ENCODE data around the gene UBR4.

The UBR4 gene

DNA sequence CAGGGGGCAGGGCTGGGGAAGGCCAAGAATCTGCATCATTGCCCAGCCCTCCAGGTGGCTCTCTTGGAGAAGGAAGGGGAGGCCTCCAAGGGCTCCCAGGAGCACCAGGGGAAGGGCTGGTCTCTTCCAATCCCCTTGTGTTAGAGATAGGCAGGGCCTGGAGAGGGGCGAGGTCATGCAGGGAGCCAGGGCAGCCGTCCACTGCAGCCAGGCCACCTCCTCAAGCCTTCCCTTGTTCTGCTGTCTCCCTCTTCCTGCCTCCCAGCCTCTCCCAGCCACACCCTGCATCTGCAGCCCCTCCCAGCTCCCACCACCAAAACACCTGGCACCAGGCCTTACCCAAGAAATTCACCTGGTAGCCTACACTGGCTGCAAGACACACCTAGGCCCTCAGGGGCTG lies 148.3 kb downstream of the UBR4 start:
- Histone ChIP-seq H2AFZ (no peak overlapping the region), H3K27me3 (ENCODE audit: control insufficient read depth, insufficient read depth, low read length) (no peaks in the 10 kb centered on the region), H3K9ac (no peak overlapping the region), H3K27ac (no peak overlapping the region), H3K36me3 (ENCODE audit: control insufficient read depth, insufficient read depth, low read length) (no peaks in the 10 kb centered on the region), H3K4me2 (ENCODE audit: low read length) (no peak overlapping the region), H3K4me1 (no peaks in the 10 kb centered on the region), H3K79me2 (no peaks in the 10 kb centered on the region), H3K4me3 (ENCODE audit: low read depth, low read length) (no peak overlapping the region), H3K9me3 (ENCODE audit: control insufficient read depth, low read length) (no peaks in the 10 kb centered on the region)
- TF ChIP-seq, protein P1, sequence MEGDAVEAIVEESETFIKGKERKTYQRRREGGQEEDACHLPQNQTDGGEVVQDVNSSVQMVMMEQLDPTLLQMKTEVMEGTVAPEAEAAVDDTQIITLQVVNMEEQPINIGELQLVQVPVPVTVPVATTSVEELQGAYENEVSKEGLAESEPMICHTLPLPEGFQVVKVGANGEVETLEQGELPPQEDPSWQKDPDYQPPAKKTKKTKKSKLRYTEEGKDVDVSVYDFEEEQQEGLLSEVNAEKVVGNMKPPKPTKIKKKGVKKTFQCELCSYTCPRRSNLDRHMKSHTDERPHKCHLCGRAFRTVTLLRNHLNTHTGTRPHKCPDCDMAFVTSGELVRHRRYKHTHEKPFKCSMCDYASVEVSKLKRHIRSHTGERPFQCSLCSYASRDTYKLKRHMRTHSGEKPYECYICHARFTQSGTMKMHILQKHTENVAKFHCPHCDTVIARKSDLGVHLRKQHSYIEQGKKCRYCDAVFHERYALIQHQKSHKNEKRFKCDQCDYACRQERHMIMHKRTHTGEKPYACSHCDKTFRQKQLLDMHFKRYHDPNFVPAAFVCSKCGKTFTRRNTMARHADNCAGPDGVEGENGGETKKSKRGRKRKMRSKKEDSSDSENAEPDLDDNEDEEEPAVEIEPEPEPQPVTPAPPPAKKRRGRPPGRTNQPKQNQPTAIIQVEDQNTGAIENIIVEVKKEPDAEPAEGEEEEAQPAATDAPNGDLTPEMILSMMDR (IDR thresholded peaks at IDR 0.05) = no peak

DNA sequence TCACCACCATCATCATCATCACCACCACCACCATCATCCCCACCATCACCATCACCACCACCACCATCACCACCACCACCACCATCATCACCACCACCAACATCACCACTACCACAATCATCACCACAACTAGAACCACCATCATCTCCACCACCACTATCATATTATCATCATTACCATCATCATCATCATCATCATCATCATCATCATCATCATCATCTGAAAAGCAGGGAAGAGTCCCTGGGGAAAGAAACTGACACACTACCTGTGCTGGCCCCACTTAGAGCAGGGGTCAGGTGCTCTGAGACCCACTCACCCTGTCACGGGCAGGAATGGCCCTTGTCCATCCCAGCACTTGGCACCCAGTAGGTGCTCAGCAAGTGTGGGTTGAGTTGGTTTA lies 148.7 kb downstream of the UBR4 start:
- Histone ChIP-seq H3K27ac (no peak overlapping the region), H3K36me3 (ENCODE audit: control insufficient read depth, insufficient read depth, low read length) (no peaks in the 10 kb centered on the region), H3K27me3 (ENCODE audit: control insufficient read depth, insufficient read depth, low read length) (no peaks in the 10 kb centered on the region), H3K4me1 (no peaks in the 10 kb centered on the region), H2AFZ (no peak overlapping the region), H3K9ac (no peak overlapping the region), H3K9me3 (ENCODE audit: control insufficient read depth, low read length) (no peaks in the 10 kb centered on the region), H3K79me2 (no peaks in the 10 kb centered on the region), H3K4me2 (ENCODE audit: low read length) (no peak overlapping the region), H3K4me3 (ENCODE audit: low read depth, low read length) (no peak overlapping the region)
- TF ChIP-seq, protein P1 (IDR thresholded peaks at IDR 0.05) = no peak

DNA sequence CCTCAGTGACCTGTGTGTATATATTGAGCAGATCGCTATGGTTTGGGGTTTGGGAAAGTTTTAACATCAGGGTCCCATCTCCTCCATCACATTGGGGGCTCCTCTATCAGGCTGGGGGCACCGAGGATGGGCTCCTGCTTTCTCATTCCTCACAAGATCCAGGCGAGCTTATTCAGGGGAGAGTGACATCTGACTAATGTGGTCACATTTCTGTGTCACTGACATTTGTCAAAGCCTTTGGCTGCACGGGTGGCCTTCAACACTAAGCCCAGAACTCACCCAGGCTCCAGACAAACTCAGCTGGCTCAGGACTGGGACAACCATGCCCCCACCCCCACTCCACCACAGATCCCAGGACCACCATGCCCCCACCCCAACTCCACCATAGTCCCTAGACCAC lies 150.3 kb downstream of the UBR4 start:
- H3K9ac ChIP-seq = no peak overlapping the region
- TF ChIP-seq, protein P1 (IDR thresholded peaks at IDR 0.05) = no peak
- no peak overlapping the region for H3K4me2 ChIP-seq (ENCODE audit: low read length)
- no peaks in the 10 kb centered on the region for H3K27me3 ChIP-seq (ENCODE audit: control insufficient read depth, insufficient read depth, low read length)
- H3K36me3 ChIP-seq (ENCODE audit: control insufficient read depth, insufficient read depth, low read length) = no peaks in the 10 kb centered on the region
- no peak overlapping the region for H2AFZ ChIP-seq
- H3K27ac ChIP-seq = no peak overlapping the region
- H3K79me2 ChIP-seq = no peaks in the 10 kb centered on the region
- no peaks in the 10 kb centered on the region for H3K4me1 ChIP-seq
- H3K9me3 ChIP-seq (ENCODE audit: control insufficient read depth, low read length) = no peaks in the 10 kb centered on the region
- no peak overlapping the region for H3K4me3 ChIP-seq (ENCODE audit: low read depth, low read length)

DNA sequence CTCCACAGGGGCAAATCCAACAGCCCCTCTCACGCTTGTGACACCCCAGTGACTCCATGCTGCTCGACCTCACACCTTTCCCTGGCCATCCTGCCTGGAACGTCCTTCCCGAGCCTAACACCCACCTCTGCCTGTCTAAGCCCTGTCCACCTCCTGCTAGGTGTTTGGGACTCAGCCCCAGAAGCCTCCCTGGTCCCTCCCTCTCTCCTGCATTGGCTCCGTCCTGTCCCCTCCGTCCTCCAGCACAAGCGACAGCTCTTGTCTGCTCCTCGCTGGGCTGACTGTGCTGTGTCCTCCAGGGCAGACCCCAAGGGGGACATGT lies 151.6 kb downstream of the UBR4 start:
- TF ChIP-seq, protein P1 (IDR thresholded peaks at IDR 0.05) = no peak
- no peaks in the 10 kb centered on the region for H3K4me1 ChIP-seq
- no peaks in the 10 kb centered on the region for H3K36me3 ChIP-seq (ENCODE audit: control insufficient read depth, insufficient read depth, low read length)
- H2AFZ ChIP-seq = no peak overlapping the region
- H3K4me3 ChIP-seq (ENCODE audit: low read depth, low read length) = no peak overlapping the region
- H3K79me2 ChIP-seq = no peaks in the 10 kb centered on the region
- H3K27me3 ChIP-seq (ENCODE audit: control insufficient read depth, insufficient read depth, low read length) = no peaks in the 10 kb centered on the region
- H3K9ac ChIP-seq = no peak overlapping the region
- H3K4me2 ChIP-seq (ENCODE audit: low read length) = no peak overlapping the region
- no peaks in the 10 kb centered on the region for H3K9me3 ChIP-seq (ENCODE audit: control insufficient read depth, low read length)
- H3K27ac ChIP-seq = no peak overlapping the region

DNA sequence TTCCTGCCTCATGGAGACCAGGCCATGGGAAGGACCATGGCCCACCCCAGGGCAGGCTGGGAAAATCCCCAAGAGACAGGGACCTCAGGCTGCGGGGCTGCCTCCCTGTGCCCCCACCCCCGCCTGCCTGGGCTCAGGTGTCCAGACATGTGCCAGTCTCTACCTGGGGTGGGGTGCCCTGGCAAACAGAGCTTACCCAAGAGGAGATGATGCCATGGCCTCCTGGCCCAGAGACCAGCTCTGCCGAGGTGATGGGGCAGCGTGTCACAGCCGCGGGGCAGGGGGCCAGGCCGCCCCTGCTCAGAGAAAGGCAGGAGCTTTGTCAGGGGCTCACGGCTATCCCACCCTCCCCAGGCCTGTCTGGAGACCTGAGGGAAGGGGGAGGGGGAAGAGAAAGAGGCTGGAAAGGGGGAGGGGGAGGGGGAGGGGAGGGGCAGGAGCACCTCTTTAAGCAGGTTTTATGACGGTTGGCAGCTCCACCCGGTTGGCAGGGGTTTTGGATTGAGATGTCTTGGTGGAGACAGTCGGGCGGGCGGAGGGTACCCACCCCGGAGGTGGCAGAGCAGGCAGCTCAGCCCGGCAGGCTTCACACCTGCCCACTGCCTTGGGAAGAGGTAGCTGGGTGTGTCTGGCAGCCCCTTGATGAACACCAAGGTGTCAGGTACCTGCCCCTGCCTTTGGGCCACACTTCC lies 152.1 kb downstream of the UBR4 start:
- Histone ChIP-seq H3K9ac (no peak overlapping the region), H3K36me3 (ENCODE audit: control insufficient read depth, insufficient read depth, low read length) (no peaks in the 10 kb centered on the region), H3K79me2 (no peaks in the 10 kb centered on the region), H3K4me3 (ENCODE audit: low read depth, low read length) (no peak overlapping the region), H3K4me2 (ENCODE audit: low read length) (no peak overlapping the region), H3K27me3 (ENCODE audit: control insufficient read depth, insufficient read depth, low read length) (no peaks in the 10 kb centered on the region), H3K4me1 (no peaks in the 10 kb centered on the region), H2AFZ (no peak overlapping the region), H3K9me3 (ENCODE audit: control insufficient read depth, low read length) (no peaks in the 10 kb centered on the region), H3K27ac (no peak overlapping the region)
- TF ChIP-seq, protein P1 (IDR thresholded peaks at IDR 0.05) = no peak
